NOMO-1 treated with DMSO at 0.1 percent for 48 hours (cell line): Measurements from ENCODE around the gene KCNIP1.
A peak's percentile ranks its signal among the peaks of the same experiment; 100 is the strongest.

Source experiments
- DNase-seq: peaks from one replicate; lab custom pipeline; 2025; ENCODE audit not compliant: unreplicated experiment; lab: John Stamatoyannopoulos, UW

Gene KCNIP1

DNA sequence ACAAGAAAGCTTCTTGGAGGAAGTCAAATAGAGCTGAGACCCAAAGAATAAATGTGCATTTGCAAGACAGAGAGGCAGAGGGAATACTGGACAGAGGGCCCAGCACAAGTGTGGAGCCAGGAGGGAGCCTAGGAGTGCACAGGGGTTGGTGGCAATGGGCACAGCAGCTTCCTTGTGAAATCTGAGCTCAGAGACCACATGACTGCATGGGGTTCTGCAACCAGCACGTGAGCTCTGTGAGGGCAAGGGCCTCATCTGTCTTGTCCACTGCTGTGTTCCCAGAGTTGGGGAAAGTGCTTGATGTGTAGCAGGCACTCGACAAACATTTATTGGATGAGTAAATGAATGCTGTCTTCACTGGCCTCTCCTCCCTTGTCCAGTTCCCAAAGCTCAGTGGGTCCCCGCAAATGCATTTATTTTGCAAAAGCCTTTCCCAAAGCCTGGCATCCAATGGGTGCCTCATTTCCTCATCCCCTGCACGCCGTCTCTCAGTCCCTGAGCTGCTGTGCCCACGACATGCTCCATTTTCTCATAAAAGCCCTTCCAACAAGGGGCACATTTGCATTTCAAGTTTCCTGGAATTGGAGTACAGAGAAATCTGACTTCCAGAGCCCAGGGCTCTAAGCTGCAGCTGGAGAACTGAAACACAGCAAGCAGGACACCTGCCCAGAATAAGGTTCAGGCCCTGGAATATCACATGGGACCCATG lies 58.5 kb downstream of the KCNIP1 start:
- no peak for DNase-seq

DNA sequence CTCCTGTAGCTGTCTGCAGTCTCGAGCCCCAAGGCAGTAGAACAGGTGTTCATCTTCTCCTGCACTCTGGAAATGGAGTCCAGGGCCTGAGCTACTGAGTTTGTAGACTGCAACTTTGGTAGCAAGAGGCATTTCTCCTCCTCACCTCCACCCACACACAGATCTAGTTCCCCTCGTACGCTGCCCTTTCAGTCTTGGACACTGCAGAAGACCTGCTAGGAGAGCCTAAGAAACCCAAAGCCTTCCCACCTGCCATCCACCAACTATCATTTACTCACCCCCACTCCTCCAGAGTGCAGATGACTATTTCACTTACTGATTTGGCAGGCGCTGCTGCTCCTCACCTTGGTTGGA lies 59.0 kb downstream of the KCNIP1 start:
- no peak for DNase-seq

DNA sequence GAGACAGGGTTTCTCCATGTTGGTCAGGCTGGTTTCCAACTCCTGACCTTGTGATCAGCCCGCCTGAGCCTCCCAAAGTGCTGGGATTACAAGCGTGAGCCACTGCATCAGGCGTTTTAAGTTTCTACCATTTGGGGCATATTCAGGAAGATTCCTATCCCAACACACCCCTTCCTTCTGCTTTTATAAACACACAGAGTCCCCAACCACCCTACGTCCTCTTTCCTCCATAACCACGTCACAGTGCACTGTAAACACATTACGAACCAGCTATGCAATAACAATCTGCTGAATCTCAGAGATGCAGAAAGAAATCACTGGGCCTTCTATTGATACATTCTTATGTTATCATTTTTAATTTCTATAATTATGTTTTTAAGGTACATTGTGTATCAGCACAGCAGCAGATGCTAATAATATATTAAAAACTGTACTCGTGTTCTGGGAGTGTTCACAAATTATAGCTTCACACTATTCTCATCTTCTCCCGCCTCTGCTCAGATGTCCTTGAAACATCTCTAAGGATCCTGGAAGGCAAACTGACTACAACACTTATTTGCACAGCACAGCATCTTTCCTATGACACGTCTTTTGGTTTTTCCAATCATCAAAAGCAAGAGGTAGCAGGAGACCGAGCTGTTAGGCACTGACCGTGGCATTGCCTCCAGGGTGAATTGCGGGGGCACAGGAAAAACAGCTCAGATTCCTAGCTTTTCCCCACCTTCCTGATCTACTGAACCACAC lies 60.2 kb downstream of the KCNIP1 start:
- no peak for DNase-seq

DNA sequence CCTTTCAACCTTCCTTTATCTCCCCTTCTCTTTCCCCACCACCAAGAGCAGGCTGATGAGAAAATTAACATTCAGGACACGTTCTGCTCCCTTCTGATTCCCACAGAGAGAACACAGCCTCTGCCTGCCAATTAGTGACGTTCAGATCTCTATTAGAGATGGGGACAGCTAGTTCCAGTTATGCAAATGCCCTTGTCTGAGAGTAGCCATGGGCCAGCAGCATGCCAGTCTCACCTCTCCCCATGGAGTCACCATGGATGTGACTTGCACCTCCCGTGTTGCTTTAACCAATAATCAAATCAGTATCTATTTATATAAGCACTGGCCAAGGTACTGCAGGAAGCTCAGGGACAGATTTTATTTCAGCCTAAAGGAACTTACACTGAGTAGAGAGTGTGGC lies 61.3 kb downstream of the KCNIP1 start:
- DNase-seq: no peak

DNA sequence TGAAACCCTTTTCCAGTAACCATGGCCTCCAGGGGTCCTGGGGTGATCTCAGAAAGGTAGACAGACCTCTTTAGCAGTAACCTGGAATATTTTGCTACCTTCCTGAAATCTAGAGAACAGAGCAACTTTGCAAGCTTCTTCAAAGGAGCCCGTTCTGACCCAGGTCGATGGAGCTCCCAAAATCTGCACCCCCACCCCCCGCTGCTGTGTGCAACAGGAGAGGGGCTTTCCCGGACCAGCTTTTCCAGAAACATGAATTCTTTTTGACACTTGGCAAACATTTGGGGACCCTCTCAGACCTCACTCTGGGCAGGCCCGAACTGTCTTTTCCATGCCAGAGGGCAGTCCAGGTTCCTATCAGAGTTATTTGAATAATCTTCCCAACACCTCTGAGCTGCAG lies 65.3 kb downstream of the KCNIP1 start:
- DNase-seq: no peak

DNA sequence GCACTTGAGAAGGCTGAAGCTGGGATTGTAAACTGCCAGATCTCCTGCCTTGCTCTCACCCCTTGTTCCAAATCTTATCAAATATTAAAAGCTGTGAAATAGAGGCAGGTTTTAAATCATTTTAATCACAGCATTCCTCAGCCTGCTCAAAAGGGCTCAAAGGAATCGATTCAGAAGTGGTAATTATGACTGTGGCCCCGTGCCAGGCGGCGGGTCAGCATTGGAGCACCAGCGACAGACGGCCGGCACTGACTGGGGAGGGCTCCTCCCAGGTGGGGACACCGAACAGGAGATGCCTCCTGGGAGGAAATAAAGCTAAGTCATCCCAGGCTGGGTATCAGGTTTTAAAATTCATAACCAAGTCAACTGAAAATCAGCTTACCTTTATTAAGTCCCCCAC lies 66.7 kb downstream of the KCNIP1 start:
- no peak for DNase-seq

DNA sequence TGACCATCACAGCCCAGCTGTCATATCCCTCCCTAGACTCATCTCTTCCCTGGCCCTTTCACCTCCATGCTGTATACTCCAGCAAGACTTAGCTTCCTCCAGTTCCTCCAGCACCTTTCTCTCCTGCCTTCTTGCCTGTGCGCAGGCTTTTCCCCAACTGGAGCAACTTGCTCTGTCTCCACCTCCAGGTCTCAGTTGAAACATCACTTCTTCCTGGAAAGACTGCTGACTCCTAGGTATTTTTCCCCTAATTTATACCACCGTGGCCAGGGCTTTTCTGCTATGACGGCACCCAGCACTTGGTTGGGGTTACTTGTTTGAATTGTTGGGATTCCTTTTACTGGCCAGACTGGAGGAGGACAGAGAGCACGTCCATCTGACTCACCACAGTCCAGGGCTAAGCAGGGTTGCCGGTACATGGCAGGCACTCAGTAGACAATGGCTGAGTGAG lies 67.5 kb downstream of the KCNIP1 start:
- DNase-seq: no peak

DNA sequence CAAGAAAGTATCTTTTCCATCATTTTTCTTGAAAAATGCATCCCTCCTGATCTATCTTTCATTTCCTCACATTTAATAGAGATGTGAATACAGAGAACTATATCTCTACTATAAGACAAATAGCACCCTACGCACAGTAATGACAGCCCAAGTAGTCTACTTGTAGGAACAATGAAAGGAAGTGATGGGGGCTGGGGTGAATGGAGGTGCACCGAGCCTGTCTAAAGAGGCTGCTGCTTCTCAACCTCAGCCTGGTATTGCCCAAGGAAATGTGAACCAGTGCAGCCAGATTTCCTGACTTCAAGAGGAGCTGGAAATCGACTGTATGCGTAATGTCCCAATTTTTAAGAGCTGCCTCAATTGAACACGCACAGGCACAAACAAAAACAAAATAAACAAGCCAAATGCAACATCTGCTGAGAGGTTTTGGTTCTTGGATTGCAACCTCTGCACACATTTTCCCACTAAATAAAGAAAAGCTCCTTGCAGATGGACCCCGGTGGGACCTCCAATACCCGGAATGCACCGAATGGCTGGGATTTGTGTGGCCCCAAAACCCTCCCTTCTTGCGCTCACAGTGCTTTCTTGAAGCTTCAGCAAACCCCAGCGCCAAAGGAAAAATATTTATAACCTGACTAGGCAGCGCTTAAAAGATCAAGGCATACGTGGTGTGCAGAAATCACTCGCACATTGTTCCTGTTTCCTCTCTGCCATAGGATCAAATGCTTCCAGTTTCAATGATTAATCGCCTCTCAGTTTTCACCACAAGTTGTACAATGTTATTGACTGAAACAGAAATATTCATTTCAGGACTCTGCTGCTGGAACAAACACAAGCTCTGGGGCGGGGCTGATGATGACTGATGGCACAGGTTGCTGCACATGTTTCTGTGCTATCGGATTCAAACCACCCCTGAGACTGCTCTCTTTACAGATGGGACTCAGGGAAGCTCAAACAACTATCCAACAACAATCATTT lies 68.3 kb downstream of the KCNIP1 start:
- DNase-seq: peak; percentile 73

DNA sequence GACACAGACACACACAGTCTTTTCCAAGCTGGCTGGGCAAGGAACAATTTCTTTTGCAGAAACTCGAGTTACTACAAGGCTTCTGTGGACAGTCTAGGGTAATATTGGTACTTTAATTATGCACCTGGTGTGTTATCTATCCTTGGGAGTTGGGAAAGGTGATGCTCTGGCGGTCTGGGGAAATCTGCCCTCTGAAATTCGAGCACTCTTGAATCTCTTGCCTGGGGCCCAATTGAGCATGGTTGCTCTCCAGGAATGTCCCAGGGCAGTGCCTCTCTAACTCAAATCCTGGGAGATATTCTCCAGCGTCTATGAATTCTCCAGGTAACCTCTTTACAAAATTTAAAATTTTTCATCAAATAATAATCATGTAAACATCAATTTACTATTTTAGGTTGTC lies 69.3 kb downstream of the KCNIP1 start:
- DNase-seq: no peak

DNA sequence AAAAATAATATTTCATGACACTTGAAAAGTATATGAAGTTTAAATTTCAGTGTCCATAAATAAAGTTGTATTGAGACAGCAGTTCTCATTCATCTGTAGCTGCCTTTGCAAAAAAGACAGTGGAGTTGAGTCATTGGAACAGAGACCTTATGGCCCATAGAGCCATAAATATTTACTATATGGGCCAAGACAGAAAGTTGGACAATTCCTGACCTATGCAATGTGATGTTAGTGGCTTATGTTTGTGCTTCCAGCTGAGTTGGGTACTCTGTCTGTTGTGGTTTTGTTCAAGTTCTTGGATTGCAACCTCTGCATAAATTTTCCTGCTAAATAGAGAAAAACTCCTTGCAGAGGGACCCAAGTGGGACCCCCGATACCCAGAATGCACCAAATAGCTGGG lies 69.8 kb downstream of the KCNIP1 start:
- no peak for DNase-seq

DNA sequence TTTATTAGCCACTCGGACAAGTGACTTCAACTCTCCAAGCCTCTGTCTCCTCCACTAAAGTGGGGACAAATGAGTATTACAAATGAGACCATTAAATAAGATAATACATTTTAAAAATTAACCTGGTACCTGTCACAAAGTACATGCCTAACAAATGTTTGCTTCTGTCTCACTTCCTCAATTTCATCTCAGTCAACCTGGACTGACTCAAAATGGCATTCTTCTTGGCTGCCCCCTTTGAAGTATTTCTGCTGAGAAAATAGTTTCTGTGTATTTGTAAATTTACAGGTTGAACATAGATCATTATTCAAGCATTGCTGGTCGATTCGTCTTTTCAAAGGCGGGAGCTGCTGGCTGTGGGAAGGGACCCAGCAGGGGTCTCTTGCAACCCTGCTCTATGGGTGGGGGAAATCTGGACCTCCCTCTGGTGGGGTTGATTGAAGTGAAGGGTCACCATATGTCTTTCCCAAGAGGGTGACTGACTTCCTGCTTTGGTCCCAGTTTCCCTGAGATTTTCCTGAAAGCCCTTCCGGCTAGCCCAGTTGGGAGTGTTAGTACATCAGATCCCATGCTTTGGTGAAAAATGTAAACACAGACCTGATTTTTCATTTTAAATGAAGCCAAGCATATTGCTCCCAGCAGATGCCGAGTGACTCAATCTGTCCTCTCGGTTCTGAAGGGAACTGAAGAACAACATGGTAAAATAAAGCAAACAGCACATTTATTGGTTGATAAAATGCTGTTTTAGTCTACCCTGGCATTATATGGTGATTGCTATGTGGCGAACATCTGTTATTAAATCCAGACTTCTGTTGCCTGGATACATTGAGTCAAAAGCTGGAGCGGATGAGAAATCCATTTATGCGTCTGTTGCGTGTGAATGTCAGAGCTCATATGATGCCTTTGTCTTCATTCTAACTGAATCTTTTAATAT lies 73.0 kb downstream of the KCNIP1 start:
- no peak for DNase-seq

DNA sequence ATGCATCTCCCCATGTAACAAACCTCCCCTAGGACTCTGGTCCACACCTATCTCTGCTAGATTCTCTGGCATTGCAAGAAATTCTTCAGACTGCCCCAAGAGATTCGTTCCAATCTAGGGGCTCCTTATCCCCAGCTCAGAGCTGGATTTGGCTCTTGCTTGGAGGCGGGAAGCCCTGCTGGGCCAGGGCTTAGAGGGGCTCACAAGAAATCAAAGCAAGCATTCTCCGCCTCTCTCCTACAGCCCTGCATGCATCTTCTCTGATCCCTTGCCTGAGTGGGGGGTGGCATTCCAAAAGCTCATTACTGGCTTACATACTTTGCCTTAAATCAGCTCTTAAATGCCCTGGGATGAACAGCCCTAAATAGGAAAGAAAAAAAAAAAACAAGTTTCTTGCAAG lies 75.8 kb downstream of the KCNIP1 start:
- DNase-seq: no peak

DNA sequence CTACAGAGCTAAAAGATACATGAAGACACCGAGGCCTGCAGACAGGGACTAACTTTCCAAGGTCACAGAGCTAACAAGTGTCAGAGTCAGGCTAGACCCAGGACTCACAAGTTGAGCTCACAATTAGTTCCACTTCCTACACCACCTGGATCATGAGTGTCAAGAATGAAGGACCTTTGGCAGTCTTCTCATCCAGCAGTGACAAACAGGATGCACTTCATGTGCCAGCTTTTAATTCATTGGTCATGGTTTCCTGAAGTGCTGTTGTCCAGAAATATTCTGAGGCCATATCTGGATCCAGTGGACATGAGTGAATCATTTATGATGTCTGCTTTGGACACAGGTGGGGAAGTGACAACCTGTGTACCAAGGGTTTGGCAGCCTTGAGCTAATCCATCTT lies 77.4 kb downstream of the KCNIP1 start:
- no peak for DNase-seq

DNA sequence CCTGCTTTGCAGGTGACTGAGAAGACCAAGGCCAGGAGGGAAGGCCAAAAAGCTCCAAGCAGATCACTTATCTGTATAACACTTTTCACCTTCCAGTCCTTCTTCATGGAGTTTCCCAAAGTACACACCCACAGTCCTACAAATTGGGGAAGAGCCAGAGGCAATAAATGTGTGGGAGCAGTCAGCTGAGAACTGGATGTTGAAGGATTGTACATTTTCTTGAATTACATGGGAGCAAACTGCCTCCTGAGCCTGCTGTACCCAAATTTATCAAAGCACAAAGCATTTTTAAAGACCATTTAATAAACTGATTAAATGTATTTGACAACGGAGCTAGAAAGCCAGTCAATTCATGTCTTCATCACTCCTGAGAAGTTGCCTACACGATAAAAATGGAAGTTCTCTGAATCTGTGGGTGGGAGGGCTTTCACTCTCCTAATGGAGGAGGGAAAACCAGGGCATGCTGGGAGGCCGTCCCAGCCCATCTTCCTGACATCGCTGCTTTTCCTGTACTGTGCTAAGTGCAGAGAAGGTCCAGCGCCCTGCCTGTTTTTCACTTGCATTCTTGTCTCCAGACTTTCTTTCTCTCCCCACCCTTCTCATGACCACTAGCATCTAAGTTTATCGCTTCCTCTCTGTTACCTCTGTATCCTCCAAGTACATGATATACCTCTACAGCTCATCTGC lies 79.0 kb downstream of the KCNIP1 start:
- no peak for DNase-seq

DNA sequence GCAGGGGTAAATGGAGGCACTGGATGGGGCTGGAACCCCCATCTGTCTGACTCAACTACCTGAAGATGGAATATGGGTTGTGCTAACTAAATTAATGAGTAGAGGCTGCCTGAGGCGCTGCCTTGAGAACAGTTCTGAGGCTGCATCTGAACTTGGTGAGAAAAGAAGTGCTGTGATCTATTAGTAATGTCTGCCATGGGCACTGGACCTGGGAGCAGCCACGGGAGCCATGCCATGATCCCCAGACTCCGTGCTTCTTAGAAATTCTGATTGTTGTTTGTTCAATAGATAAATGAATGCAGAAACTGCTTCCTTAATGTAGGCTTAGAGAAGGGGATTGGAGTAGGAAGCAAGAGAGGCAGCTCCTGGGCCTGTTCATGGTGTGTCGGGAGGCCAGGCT lies 80.2 kb downstream of the KCNIP1 start:
- DNase-seq: no peak

DNA sequence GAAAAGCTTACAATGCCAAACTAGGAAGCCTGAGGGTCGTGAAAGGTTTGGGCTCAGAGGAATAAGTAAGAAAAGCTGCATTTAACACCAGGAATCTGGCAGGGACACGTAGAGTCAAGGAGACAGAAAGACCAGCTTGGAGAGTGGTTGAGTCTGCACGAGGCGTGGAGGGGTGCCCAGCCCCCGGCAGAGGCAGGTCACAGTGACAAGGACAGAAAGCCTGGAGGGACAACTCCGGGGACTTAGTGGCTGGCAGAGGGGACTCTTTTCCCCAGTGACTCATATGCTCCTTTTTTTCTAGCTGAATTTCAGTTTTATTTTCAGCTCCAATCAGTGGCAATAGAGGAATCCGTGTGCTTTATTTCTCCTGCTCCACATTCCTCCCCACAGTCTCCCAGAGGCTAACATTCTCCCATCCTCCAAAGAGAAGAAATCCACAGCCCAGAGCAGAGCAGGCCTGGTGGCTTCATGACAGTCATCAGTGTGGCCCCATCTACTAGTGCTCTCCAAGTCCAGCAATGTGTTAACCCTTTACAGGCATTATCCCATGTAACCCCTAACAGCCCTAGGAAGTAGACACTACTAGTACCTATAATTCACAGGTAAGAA lies 80.7 kb downstream of the KCNIP1 start:
- no peak for DNase-seq

DNA sequence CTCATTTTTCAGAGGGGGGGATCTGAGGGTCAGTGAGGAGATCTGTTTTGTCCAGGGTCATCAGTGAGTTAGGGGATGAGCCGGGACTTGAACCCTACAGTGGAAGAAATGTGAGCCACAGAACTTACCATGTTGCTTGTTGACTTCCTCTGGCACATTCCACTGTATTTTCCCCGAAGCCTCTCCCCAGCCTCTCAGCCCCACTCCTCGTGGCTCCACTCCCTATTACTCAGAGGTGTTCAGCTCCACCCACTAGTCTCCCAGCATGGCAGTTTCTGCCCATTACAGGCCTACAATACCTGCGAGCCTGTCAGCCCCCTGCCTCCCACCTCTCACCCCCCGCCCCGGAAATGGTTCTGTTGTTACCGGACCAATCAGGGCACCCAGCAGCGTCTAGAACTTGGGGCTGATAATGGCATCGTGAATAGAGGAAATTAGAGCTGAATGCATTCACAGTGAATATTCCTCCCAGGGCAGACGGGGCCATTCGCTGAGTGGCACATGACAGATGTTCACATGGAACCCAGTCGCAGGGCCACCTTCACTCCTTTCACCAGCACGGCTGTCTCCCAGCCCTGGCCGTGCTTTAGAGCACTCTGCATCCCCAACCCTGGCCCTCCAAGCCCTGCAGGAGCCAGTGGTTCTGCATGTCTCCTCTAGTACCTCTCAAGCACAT lies 81.6 kb downstream of the KCNIP1 start:
- no peak for DNase-seq

DNA sequence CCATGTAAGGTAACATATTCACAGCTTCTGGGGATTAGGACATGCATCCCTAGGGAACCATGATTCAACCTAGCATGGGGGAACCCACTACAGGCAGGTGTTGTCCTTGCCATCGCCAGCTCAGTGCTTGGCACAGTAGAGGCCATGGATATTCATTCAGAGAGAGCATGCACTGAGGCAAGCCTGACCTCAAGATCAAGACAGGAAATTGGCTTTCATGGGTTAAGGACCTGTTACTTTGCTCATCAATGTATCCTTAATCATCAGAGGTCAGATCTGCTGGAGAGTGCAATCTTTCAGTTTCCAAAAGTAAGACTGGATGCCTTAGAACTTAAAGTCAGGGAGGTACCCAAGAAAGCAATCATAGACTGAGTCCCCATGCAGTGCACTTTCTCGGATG lies 84.0 kb downstream of the KCNIP1 start:
- no peak for DNase-seq

DNA sequence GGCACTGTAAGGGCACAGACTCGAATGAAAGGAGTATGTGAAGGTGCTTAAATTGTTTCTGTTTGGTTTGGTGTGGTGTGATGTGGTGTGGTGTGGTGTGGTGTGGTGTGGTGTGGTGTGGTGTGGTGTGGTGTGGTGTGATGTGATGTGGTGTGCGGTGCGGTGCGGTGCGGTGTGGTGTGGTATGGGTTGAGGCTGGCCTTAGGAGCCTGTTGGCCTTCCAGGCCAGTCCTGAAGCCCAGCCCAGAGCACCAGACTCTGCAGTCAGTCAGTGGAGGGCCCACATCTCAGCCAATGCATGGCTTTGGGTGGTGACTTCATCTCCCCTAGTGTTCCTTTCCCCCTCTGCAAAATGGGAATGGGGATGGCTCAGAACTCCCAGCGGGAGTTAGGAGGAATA lies 85.8 kb downstream of the KCNIP1 start:
- DNase-seq: no peak
